PC-9 (cell line): ENCODE results near the gene TCF12.

Experiments
- EZH2 ChIP-seq: fragments of 200-600 bp; sonication (generic); IDR thresholded peaks from 2 replicates; pipeline ENCODE4 v1.8.0; 2017; ENCODE audit warnings: antibody characterized with exemption, low read depth
- TF ChIP-seq, protein P1 (sequence below): fragments of 200-600 bp; sonication (generic); conservative IDR thresholded peaks from 2 replicates; pipeline ENCODE4 v1.6.1; 2017; ENCODE audit warnings: mixed run types, antibody characterized with exemption, mild to moderate bottlenecking, moderate library complexity

GRCh38 chr15:56890038-56890437 is 28.4 kb upstream of the TCF12 start:
- TF ChIP-seq, protein P1, sequence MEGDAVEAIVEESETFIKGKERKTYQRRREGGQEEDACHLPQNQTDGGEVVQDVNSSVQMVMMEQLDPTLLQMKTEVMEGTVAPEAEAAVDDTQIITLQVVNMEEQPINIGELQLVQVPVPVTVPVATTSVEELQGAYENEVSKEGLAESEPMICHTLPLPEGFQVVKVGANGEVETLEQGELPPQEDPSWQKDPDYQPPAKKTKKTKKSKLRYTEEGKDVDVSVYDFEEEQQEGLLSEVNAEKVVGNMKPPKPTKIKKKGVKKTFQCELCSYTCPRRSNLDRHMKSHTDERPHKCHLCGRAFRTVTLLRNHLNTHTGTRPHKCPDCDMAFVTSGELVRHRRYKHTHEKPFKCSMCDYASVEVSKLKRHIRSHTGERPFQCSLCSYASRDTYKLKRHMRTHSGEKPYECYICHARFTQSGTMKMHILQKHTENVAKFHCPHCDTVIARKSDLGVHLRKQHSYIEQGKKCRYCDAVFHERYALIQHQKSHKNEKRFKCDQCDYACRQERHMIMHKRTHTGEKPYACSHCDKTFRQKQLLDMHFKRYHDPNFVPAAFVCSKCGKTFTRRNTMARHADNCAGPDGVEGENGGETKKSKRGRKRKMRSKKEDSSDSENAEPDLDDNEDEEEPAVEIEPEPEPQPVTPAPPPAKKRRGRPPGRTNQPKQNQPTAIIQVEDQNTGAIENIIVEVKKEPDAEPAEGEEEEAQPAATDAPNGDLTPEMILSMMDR, result no peak
- no peak for TF ChIP-seq EZH2
